Upper lobe of right lung (tissue), 1 donor: ENCODE data around the gene IP6K3. TPM values are rescaled to one million over a fixed set of nuclear protein-coding genes. Genes with fewer than 3 reads are reported as not detected.
A peak's percentile ranks its signal among the peaks of the same experiment; 100 is the strongest.

Experiments used
- ATAC-seq: fragments of 200-7000 bp; cut with Tn5 transposase; one replicate; pipeline ENCODE4 v1.9.1; 2020; ENCODE audit warnings: mild to moderate bottlenecking, moderate library complexity
- DNase-seq: peaks from one replicate; pipeline ENCODE4 v3.0.0-alpha.2; 2020
- H3K27ac ChIP-seq: fragments of 200-600 bp; one replicate; pipeline ENCODE4 v1.8.0; 2022
- H3K27me3 ChIP-seq: fragments of 200-600 bp; one replicate; pipeline ENCODE4 v1.8.0; 2022; ENCODE audit warnings: mild to moderate bottlenecking
- H3K36me3 ChIP-seq: fragments of 200-600 bp; one replicate; pipeline ENCODE4 v1.8.0; 2022
- H3K4me1 ChIP-seq: fragments of 200-600 bp; one replicate; pipeline ENCODE4 v1.8.0; 2022
- H3K4me3 ChIP-seq: fragments of 200-600 bp; one replicate; pipeline ENCODE4 v1.8.0; 2022; ENCODE audit warnings: mild to moderate bottlenecking
- H3K9me3 ChIP-seq: fragments of 200-600 bp; one replicate; pipeline ENCODE4 v1.8.0; 2022
- intact Hi-C: fragments of 100-400 bp; cut with DNase I; formaldehyde crosslinking; loops from one replicate; pipeline ENCODE4 v1.11.0; 2022
- total RNA-seq: library from RNA; stranded (reverse); fragmentation: NEBNext Ultra II Directional; extraction: Animal tissue kit (Norgen Biotek cat#: 25700); gene quantifications from one replicate; pipeline ENCODE4 v1.2.1, GENCODE V29; 2021
- TF ChIP-seq, protein P1 (sequence below): fragments of 200-600 bp; IDR thresholded peaks from one replicate; pipeline ENCODE4 v1.8.0; 2022; ENCODE audit warnings: antibody characterized with exemption
- donor health status: DM: no; HTN: yes; CAD: no; lungs with severe emphysema.

Gene IP6K3
- total RNA-seq, 1 donor from 2014 or later = 4.6 TPM

DNA sequence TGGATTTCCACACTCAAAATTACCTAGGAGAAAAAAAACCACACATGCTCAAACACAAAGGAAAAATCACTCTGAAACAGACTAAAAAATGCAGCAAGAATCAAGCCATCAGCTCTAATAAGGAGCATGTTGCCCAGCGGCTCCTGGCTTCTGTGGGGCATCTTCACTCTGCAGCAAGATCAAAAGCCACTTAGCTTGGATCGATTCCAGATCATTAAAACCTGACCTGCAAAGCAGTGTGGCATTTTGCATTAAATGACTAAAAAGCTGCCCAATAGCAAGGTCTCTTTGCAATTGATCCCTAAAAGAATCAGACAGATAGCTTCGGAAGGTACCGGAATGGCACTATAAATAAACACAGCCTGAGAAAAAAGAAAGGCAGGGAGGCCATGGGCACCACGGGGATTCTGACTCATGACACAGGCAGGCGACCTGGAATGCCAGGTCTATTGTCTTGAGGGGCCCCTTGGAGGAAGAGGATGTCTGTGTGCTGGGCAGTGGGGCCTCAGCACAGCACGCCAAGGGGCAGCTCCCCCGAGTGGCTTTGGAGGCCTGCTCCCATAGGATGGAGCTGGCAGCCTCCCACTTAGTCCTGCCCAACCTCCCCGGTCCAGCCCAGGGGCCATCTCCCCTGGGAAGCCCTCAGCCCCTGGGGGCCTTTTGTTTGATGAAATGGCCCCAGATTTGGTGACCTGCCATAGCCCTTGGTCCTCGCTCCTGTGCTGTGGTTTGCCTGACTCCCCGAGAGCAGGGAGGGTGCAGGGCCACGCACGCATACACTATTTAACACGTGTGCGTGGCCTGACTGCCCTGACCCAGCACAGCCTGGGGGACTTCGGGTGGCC lies 34.6 kb upstream of the IP6K3 start:
- Histone ChIP-seq H3K27me3 (no peaks in the 10 kb centered on the region), H3K36me3 (peaks cover 88% of the 10 kb centered on the region), H3K4me1 (peaks cover 8% of the 10 kb centered on the region), H3K27ac (no peak overlapping the region), H3K9me3 (no peaks in the 10 kb centered on the region), H3K4me3 (no peak overlapping the region)
- ATAC-seq (peak; percentile 42), DNase-seq (no peak)
- intact Hi-C loops = no loop called here
- TF ChIP-seq, protein P1, sequence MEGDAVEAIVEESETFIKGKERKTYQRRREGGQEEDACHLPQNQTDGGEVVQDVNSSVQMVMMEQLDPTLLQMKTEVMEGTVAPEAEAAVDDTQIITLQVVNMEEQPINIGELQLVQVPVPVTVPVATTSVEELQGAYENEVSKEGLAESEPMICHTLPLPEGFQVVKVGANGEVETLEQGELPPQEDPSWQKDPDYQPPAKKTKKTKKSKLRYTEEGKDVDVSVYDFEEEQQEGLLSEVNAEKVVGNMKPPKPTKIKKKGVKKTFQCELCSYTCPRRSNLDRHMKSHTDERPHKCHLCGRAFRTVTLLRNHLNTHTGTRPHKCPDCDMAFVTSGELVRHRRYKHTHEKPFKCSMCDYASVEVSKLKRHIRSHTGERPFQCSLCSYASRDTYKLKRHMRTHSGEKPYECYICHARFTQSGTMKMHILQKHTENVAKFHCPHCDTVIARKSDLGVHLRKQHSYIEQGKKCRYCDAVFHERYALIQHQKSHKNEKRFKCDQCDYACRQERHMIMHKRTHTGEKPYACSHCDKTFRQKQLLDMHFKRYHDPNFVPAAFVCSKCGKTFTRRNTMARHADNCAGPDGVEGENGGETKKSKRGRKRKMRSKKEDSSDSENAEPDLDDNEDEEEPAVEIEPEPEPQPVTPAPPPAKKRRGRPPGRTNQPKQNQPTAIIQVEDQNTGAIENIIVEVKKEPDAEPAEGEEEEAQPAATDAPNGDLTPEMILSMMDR = no peak

- no peak for DNase-seq
- Histone ChIP-seq H3K27ac (no peak overlapping the region), H3K4me3 (no peak overlapping the region), H3K27me3 (no peaks in the 10 kb centered on the region), H3K9me3 (no peaks in the 10 kb centered on the region), H3K36me3 (peaks cover 98% of the 10 kb centered on the region), H3K4me1 (no peaks in the 10 kb centered on the region)
- ATAC-seq = no peak
- intact Hi-C loops = loop anchor here (10.0 kb wide), 1 partner anchor 375 kb away; no protein-coding TSS in a partner anchor
- TF ChIP-seq, protein P1 = no peak
These were observed 33.2 kb upstream of the IP6K3 start for GRCh38 chr6:33779895-33780294.

DNA sequence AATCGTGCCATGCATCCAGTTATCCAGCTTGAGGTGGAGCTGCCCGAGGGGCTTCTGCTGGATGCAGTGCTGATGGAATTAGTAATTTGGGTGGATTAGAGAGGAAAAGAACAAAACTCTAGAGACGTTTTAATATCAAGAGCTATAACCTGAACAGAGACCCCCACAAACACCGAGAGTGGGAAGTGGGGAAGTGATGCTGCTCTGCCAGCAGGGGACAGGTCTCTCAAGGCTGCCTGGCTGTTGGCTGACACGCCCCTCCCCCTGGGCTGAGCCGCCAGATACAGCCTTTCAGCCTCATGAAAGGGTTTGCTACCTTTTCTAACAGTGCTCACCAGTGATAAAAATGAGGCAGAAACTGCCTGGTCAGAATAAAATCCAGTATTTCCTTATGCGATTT lies 32.6 kb upstream of the IP6K3 start:
- H3K4me3 ChIP-seq = no peak overlapping the region
- no peak for DNase-seq
- ATAC-seq = no peak
- no peaks in the 10 kb centered on the region for H3K9me3 ChIP-seq
- intact Hi-C loops = loop anchor here (10.0 kb wide), 1 partner anchor 376 kb away; no protein-coding TSS in a partner anchor
- H3K27ac ChIP-seq = no peak overlapping the region
- peaks cover 98% of the 10 kb centered on the region for H3K36me3 ChIP-seq
- H3K27me3 ChIP-seq = no peaks in the 10 kb centered on the region
- H3K4me1 ChIP-seq = no peaks in the 10 kb centered on the region
- TF ChIP-seq, protein P1 = no peak

DNA sequence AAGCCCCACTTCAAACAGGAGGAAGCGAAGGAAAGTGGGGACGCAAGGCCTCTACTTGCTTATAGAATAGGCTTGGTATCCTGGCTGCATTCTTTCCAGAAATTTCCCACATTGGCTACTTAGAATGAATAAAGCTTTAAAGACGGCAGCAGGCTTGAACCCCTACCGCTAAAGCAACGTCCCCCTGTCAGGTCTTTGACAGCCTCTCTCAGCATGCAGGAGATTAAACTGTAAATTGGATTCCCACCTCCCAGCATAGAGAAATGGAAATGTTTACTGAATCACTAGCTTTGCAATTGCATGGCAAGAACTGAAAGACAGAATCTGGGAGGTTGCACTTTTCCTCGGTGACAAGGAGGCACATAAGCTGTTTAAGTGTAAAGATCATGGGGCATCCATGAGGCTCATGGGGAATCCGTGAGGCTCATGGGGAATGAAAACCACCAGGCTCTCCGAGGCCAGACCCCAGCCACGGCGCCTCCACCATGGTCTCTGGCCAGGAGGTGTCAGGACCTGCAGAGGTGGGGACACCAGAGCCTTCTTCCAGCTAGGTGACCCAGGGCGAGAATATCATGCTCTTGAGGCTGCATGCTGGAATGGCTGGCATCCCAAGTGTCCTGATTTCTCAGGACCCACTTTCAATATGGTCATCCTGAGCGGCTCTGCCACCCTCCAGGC lies 31.9 kb upstream of the IP6K3 start:
- DNase-seq (no peak), ATAC-seq (no peak)
- H3K9me3 ChIP-seq = no peaks in the 10 kb centered on the region
- peaks cover 97% of the 10 kb centered on the region for H3K36me3 ChIP-seq
- H3K4me1 ChIP-seq = no peaks in the 10 kb centered on the region
- H3K27me3 ChIP-seq = no peaks in the 10 kb centered on the region
- TF ChIP-seq, protein P1 = no peak
- H3K27ac ChIP-seq = no peak overlapping the region
- intact Hi-C loops = loop anchor here (10.0 kb wide), 1 partner anchor 376 kb away; no protein-coding TSS in a partner anchor
- no peak overlapping the region for H3K4me3 ChIP-seq

DNA sequence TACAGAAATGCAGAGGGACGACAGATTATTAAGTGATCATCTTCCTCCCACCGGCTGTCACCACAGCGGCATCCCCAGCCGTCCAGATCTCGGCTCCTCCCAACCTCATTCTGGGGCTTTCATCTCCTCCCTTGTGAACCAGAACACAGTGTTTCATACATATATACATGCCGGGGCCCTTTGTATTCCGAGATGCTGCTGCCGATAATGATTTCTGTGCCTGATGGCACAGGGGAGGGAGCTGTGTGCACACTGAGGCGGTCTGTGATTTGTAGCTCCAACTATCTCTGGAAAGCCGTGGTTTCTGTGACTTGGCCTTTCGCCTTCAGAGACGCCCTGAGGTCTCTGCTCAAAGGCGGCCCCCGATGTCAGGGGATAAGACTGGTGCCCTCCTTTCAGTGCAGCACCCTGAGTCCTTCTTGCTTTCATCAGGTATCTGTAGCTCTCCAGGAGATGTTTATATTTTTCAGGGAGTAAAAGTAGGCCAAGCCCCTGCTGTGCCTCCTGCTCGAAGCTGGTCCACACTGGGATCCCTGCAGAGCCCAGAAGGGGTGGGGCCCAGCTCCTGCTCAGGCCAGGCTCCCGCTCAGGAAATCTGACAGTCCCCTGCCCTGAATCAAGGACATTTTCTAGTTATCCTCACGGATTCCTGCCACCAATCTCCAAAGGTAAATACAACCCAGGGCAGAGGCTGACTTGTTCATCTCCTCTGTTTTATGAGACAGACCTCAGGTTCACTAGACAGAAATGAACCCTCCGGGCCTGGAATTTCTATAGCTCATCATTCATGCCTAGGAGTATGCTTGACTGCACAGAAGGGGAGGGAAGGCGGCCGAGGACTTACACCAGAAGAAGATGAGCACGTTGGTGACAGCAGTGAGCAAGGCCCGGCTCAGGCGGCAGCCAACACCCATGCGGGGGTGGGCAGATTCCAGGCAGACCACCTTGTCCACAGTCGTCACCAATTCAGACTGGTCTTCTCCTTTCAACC lies 31.0 kb upstream of the IP6K3 start:
- DNase-seq (no peak), ATAC-seq (no peak)
- intact Hi-C loops = loop anchor here (10.0 kb wide), 1 partner anchor 377 kb away; no protein-coding TSS in a partner anchor
- Histone ChIP-seq H3K4me1 (peaks cover 5% of the 10 kb centered on the region), H3K36me3 (peaks cover 97% of the 10 kb centered on the region), H3K9me3 (no peaks in the 10 kb centered on the region), H3K4me3 (no peak overlapping the region), H3K27me3 (no peaks in the 10 kb centered on the region), H3K27ac (no peak overlapping the region)
- TF ChIP-seq, protein P1 = no peak
